Measurements from ENCODE around the gene FBXO30.

FBXO30 gene

GRCh38 chr6:145749632-145750031, 65.0 kb downstream of the FBXO30 start:
- DNase-seq (ENCODE audit: low read depth) = peak; percentile 61

GRCh38 chr6:145745861-145746260, 68.7 kb downstream of the FBXO30 start:
- no peak for DNase-seq (ENCODE audit: low read depth)

GRCh38 chr6:145744619-145745018, 70.0 kb downstream of the FBXO30 start:
- no peak for DNase-seq (ENCODE audit: low read depth)

All from stromal cell of bone marrow (primary cell).